Adipocyte (in vitro differentiated cells): ENCODE results near the gene CD151.

ENCODE experiments used
- DNase-seq: peaks from one replicate; pipeline ENCODE4 v3.0.0-alpha.2; 2015; ENCODE audit warnings: low read depth
- H3K27me3 ChIP-seq: replicated peaks from 2 replicates; pipeline ENCODE4 v1.7.0; 2013; ENCODE audit warnings: mild to moderate bottlenecking, low read length, moderate library complexity; ENCODE audit not compliant: control insufficient read depth, insufficient read depth
- H3K36me3 ChIP-seq: 2 replicates; pipeline ENCODE4 v1.7.0; 2013; ENCODE audit warnings: low read length, mild to moderate bottlenecking, moderate library complexity; ENCODE audit not compliant: control insufficient read depth, insufficient read depth, severe bottlenecking
- H3K4me1 ChIP-seq: 2 replicates; pipeline ENCODE4 v1.7.0; 2013; ENCODE audit warnings: mild to moderate bottlenecking, low read length, moderate library complexity; ENCODE audit not compliant: control insufficient read depth, insufficient read depth
- H3K4me3 ChIP-seq: 2 replicates; pipeline ENCODE4 v1.7.0; 2013; ENCODE audit warnings: mild to moderate bottlenecking, low read length, moderate library complexity
- H3K9ac ChIP-seq: 2 replicates; pipeline ENCODE4 v1.7.0; 2013; ENCODE audit warnings: mild to moderate bottlenecking, low read length, moderate library complexity
- H3K9me3 ChIP-seq: 2 replicates; pipeline ENCODE4 v1.7.0; 2013; ENCODE audit warnings: mild to moderate bottlenecking, low read length, moderate library complexity; ENCODE audit not compliant: control insufficient read depth

CD151 gene

GRCh38 chr11:819129-819931, 13.4 kb upstream of the CD151 start:
- H3K9ac ChIP-seq = peak overlapping the region; percentile 99
- no peaks in the 10 kb centered on the region for H3K27me3 ChIP-seq
- peak; percentile 97 for DNase-seq
- no peaks in the 10 kb centered on the region for H3K9me3 ChIP-seq
- peaks cover 43% of the 10 kb centered on the region for H3K36me3 ChIP-seq
- peak overlapping the region; percentile 94 for H3K4me3 ChIP-seq
- H3K4me1 ChIP-seq = peaks cover 31% of the 10 kb centered on the region

GRCh38 chr11:819943-820649, 12.7 kb upstream of the CD151 start:
- DNase-seq = peak; percentile 80
- Histone ChIP-seq H3K36me3 (peaks cover 51% of the 10 kb centered on the region), H3K4me1 (peaks cover 32% of the 10 kb centered on the region), H3K9ac (peak overlapping the region; percentile 99), H3K4me3 (peak overlapping the region; percentile 94), H3K27me3 (no peaks in the 10 kb centered on the region), H3K9me3 (no peaks in the 10 kb centered on the region)

- peak overlapping the region; percentile 94 for H3K4me3 ChIP-seq
These were observed 11.9 kb upstream of the CD151 start for GRCh38 chr11:820655-821511.

GRCh38 chr11:821512-822371, 11.0 kb upstream of the CD151 start:
- Histone ChIP-seq H3K9me3 (no peaks in the 10 kb centered on the region), H3K4me1 (peaks cover 32% of the 10 kb centered on the region), H3K36me3 (peaks cover 58% of the 10 kb centered on the region), H3K27me3 (no peaks in the 10 kb centered on the region), H3K4me3 (peak overlapping the region; percentile 94), H3K9ac (peak overlapping the region; percentile 99)
- DNase-seq = no peak

More at GRCh38 chr11:820655-821511, 11.9 kb upstream of the CD151 start:
- DNase-seq = peak; percentile 87
- Histone ChIP-seq H3K9me3 (no peaks in the 10 kb centered on the region), H3K36me3 (peaks cover 58% of the 10 kb centered on the region), H3K27me3 (no peaks in the 10 kb centered on the region), H3K4me1 (peaks cover 36% of the 10 kb centered on the region), H3K9ac (peak overlapping the region; percentile 99)

- DNase-seq = no peak
- H3K9me3 ChIP-seq = no peaks in the 10 kb centered on the region
- peak overlapping the region; percentile 99 for H3K9ac ChIP-seq
- H3K4me1 ChIP-seq = peaks cover 27% of the 10 kb centered on the region
- H3K27me3 ChIP-seq = no peaks in the 10 kb centered on the region
- no peak overlapping the region for H3K4me3 ChIP-seq
- peaks cover 58% of the 10 kb centered on the region for H3K36me3 ChIP-seq
These were observed 9.1 kb upstream of the CD151 start for GRCh38 chr11:823441-824291.

GRCh38 chr11:824292-824880, 8.4 kb upstream of the CD151 start:
- H3K27me3 ChIP-seq = no peaks in the 10 kb centered on the region
- peaks cover 34% of the 10 kb centered on the region for H3K4me1 ChIP-seq
- H3K9ac ChIP-seq = no peak overlapping the region
- H3K9me3 ChIP-seq = no peaks in the 10 kb centered on the region
- no peak overlapping the region for H3K4me3 ChIP-seq
- H3K36me3 ChIP-seq = peaks cover 58% of the 10 kb centered on the region
- no peak for DNase-seq

GRCh38 chr11:824942-825341, 7.8 kb upstream of the CD151 start:
- Histone ChIP-seq H3K27me3 (no peaks in the 10 kb centered on the region), H3K9me3 (no peaks in the 10 kb centered on the region), H3K4me1 (peaks cover 39% of the 10 kb centered on the region), H3K4me3 (no peak overlapping the region), H3K9ac (peak overlapping the region; percentile 20), H3K36me3 (peaks cover 58% of the 10 kb centered on the region)
- no peak for DNase-seq

- H3K4me1 ChIP-seq = peaks cover 41% of the 10 kb centered on the region
- H3K9ac ChIP-seq = peak overlapping the region; percentile 20
- H3K9me3 ChIP-seq = no peaks in the 10 kb centered on the region
- no peaks in the 10 kb centered on the region for H3K27me3 ChIP-seq
- no peak for DNase-seq
- peaks cover 52% of the 10 kb centered on the region for H3K36me3 ChIP-seq
- H3K4me3 ChIP-seq = no peak overlapping the region
These were observed 7.2 kb upstream of the CD151 start for GRCh38 chr11:825366-826226.

- peaks cover 46% of the 10 kb centered on the region for H3K36me3 ChIP-seq
- H3K9me3 ChIP-seq = no peaks in the 10 kb centered on the region
- peaks cover 39% of the 10 kb centered on the region for H3K4me1 ChIP-seq
- H3K27me3 ChIP-seq = no peaks in the 10 kb centered on the region
- no peak for DNase-seq
- H3K4me3 ChIP-seq = no peak overlapping the region
- H3K9ac ChIP-seq = peak overlapping the region; percentile 20
These were observed 6.5 kb upstream of the CD151 start for GRCh38 chr11:826227-826621.
